K562 (cell line): ENCODE measurements around the gene P2RX3. TPM values are rescaled to one million over a fixed set of nuclear protein-coding genes. Genes with fewer than 3 reads are reported as not detected.

Experiments
- ATF7 ChIP-seq: fragments of 450-650 bp; IDR thresholded peaks from 2 replicates; pipeline ENCODE4 v1.7.1; 2014; ENCODE audit warnings: mild to moderate bottlenecking, moderate library complexity
- BHLHE40 ChIP-seq: IDR thresholded peaks from 2 replicates; pipeline ENCODE4 v1.6.1; 2011; ENCODE audit warnings: low read length, improper control_type of control experiment
- CC2D1A ChIP-seq: fragments of 450-650 bp; IDR thresholded peaks from 2 replicates; pipeline ENCODE4 v1.6.1; 2017; ENCODE audit warnings: mild to moderate bottlenecking
- CHAMP1 ChIP-seq: fragments of 450-650 bp; IDR thresholded peaks from 2 replicates; pipeline ENCODE4 v1.6.1; 2016; ENCODE audit warnings: mild to moderate bottlenecking
- CHCHD3 ChIP-seq: fragments of 250-450 bp; sonication (Bioruptor Pico); IDR thresholded peaks from 2 replicates; pipeline ENCODE4 v2.1.2; 2022; ENCODE audit warnings: mild to moderate bottlenecking
- CXXC5 ChIP-seq: fragments of 250-450 bp; sonication (Bioruptor Pico); IDR thresholded peaks from 2 replicates; pipeline ENCODE4 v1.8.0; 2022; ENCODE audit warnings: inconsistent platforms, mild to moderate bottlenecking, moderate library complexity
- FOXA3 ChIP-seq, 2 experiments: fragments of 450-650 bp in 1 of 2; sonication (generic) in 1 of 2; formaldehyde crosslinking; IDR thresholded peaks in 1 of 2; conservative IDR thresholded peaks in 1 of 2; 2 replicates each; pipeline versions ENCODE4 v1.4.0 to v1.8.0; 2020 to 2022; ENCODE audit warnings: mild to moderate bottlenecking in 2 of 2, missing genetic modification reagents in 1 of 2
- HNRNPL ChIP-seq: fragments of 200-400 bp; formaldehyde crosslinking; IDR thresholded peaks from 2 replicates; pipeline ENCODE4 v1.6.1; 2017; ENCODE audit warnings: low read depth, mild to moderate bottlenecking, low read length
- IRF2 ChIP-seq: sonication (generic); formaldehyde crosslinking; IDR thresholded peaks from 2 replicates; pipeline ENCODE4 v1.8.1; 2022; ENCODE audit warnings: mild to moderate bottlenecking, missing genetic modification reagents
- KLF16 ChIP-seq: IDR thresholded peaks from 2 replicates; pipeline ENCODE4 v1.6.1; 2016; ENCODE audit warnings: antibody characterized with exemption
- NELFE ChIP-seq: IDR thresholded peaks from 2 replicates; pipeline ENCODE4 v1.6.1; 2011; ENCODE audit warnings: mild to moderate bottlenecking; ENCODE audit not compliant: insufficient read depth, insufficient read length
- NFE2 ChIP-seq: IDR thresholded peaks from 2 replicates; pipeline ENCODE4 v1.6.1; 2014; ENCODE audit warnings: antibody characterized with exemption, low read depth
- NFE2L1 ChIP-seq: fragments of 450-650 bp; IDR thresholded peaks from 2 replicates; pipeline ENCODE4 v1.6.1; 2016; ENCODE audit warnings: missing genetic modification characterization, low read depth, mild to moderate bottlenecking, missing compliant biosample characterization, moderate library complexity, borderline replicate concordance
- POLR2H ChIP-seq: IDR thresholded peaks from 2 replicates; pipeline ENCODE4 v1.6.1; 2016; ENCODE audit warnings: missing genetic modification characterization, low read depth, mild to moderate bottlenecking, control low read depth, missing compliant biosample characterization, moderate library complexity
- RAD21 ChIP-seq, 2 experiments: fragments of 250-450 bp in 1 of 2; fragments of 450-650 bp in 1 of 2; sonication (Bioruptor Pico) in 1 of 2; formaldehyde crosslinking in 1 of 2; IDR thresholded peaks in 1 of 2; conservative IDR thresholded peaks in 1 of 2; 2 replicates each; pipeline versions ENCODE4 v1.4.0 to v1.8.0; 2020 to 2022; ENCODE audit warnings: mild to moderate bottlenecking in 2 of 2, moderate library complexity in 1 of 2
- RBM17 ChIP-seq: fragments of 200-400 bp; formaldehyde crosslinking; IDR thresholded peaks from 2 replicates; pipeline ENCODE4 v1.6.1; 2017; ENCODE audit warnings: low read depth, mild to moderate bottlenecking, low read length, borderline replicate concordance
- RFX7 ChIP-seq: fragments of 250-450 bp; sonication (Bioruptor Pico); IDR thresholded peaks from 2 replicates; pipeline ENCODE4 v1.5.1; 2021; ENCODE audit warnings: mild to moderate bottlenecking
- SMAD3 ChIP-seq: fragments of 450-650 bp; formaldehyde crosslinking; conservative IDR thresholded peaks from 2 replicates; pipeline ENCODE4 v1.4.0; 2020; ENCODE audit warnings: mild to moderate bottlenecking
- SMARCA4 ChIP-seq: fragments of 450-650 bp; IDR thresholded peaks from 2 replicates; pipeline ENCODE4 v1.6.1; 2016
- SMC3 ChIP-seq: conservative IDR thresholded peaks from 2 replicates; pipeline ENCODE4 v1.6.1; 2011; ENCODE audit warnings: low read depth, low read length, improper control_type of control experiment; ENCODE audit not compliant: insufficient read depth
- SOX6 ChIP-seq: fragments of 450-650 bp; IDR thresholded peaks from 2 replicates; pipeline ENCODE4 v1.6.1; 2014; ENCODE audit warnings: mild to moderate bottlenecking
- SRSF7 ChIP-seq: fragments of 200-400 bp; formaldehyde crosslinking; optimal IDR thresholded peaks from 2 replicates; pipeline ENCODE3; 2017; ENCODE audit warnings: mild to moderate bottlenecking, low read depth, low read length
- STAT5B ChIP-seq: fragments of 250-450 bp; sonication (Bioruptor Pico); IDR thresholded peaks from 2 replicates; pipeline ENCODE4 v1.8.0; 2021; ENCODE audit warnings: mild to moderate bottlenecking, inconsistent platforms
- TAF15 ChIP-seq: fragments of 200-400 bp; formaldehyde crosslinking; IDR thresholded peaks from 2 replicates; pipeline ENCODE4 v1.6.1; 2017; ENCODE audit warnings: mild to moderate bottlenecking, low read depth, low read length, moderate library complexity
- U2AF1 ChIP-seq: fragments of 200-400 bp; formaldehyde crosslinking; optimal IDR thresholded peaks from 2 replicates; pipeline ENCODE3; 2017; ENCODE audit warnings: mild to moderate bottlenecking, low read depth, low read length, moderate library complexity
- WHSC1 ChIP-seq: IDR thresholded peaks from one replicate; pipeline ENCODE4 v1.6.1; 2012; ENCODE audit warnings: low read length, control low read depth, inconsistent platforms
- ZFPM2 ChIP-seq: fragments of 250-450 bp; sonication (Bioruptor Pico); IDR thresholded peaks from 2 replicates; pipeline ENCODE4 v1.5.1; 2022; ENCODE audit warnings: mild to moderate bottlenecking
- ZNF140 ChIP-seq: fragments of 250-450 bp; sonication (Bioruptor Pico); IDR thresholded peaks from 2 replicates; pipeline ENCODE4 v1.8.0; 2021; ENCODE audit warnings: moderate library complexity, mild to moderate bottlenecking, inconsistent platforms
- ZNF165 ChIP-seq: fragments of 250-450 bp; sonication (Bioruptor Pico); IDR thresholded peaks from 2 replicates; pipeline ENCODE4 v1.4.0; 2020; ENCODE audit warnings: borderline replicate concordance
- ZNF384 ChIP-seq: IDR thresholded peaks from 2 replicates; pipeline ENCODE4 v1.6.1; 2012; ENCODE audit warnings: low read depth, low read length, improper control_type of control experiment
- ZNF408 ChIP-seq: fragments of 250-450 bp; sonication (Bioruptor Pico); IDR thresholded peaks from 2 replicates; pipeline ENCODE4 v1.4.0; 2020; ENCODE audit warnings: low read depth, mild to moderate bottlenecking, moderate library complexity
- ZNF695 ChIP-seq: fragments of 450-650 bp; formaldehyde crosslinking; IDR thresholded peaks from 2 replicates; pipeline ENCODE4 v1.4.0; 2020; ENCODE audit warnings: mild to moderate bottlenecking, moderate library complexity
- ZNF77 ChIP-seq: fragments of 250-450 bp; sonication (Bioruptor Pico); IDR thresholded peaks from 2 replicates; pipeline ENCODE4 v1.5.0; 2020
- polyA plus RNA-seq, 8 experiments: library from polyadenylated mRNA; depleted of rRNA in 4 of 8; stranded (reverse) in 5 of 8; unstranded in 3 of 8; fragments of >200 nt; fragmentation: Nextera tagmentation in 2 of 8; fragmentation: Illumina TruSeq in 1 of 8; extraction: Ambion mirVana in 2 of 8; extraction: Trizol in 1 of 8; gene quantifications; 2 replicates each; pipeline versions ENCODE4 v1.2.1 to v1.2.3, GENCODE V29; 2011 to 2014; ENCODE audit warnings: inconsistent platforms in 1 of 8, missing spikeins in 1 of 8
- total RNA-seq, 7 experiments: library from RNA; depleted of rRNA in 6 of 7; stranded (reverse); fragments of >200 nt in 6 of 7; fragmentation: Illumina TruSeq in 2 of 7; extraction: Trizol in 2 of 7; gene quantifications; 2 replicates each; pipeline versions ENCODE4 v1.2.1 to v1.2.3, GENCODE V29; 2011 to 2021; ENCODE audit warnings: low replicate concordance in 1 of 7

P2RX3 gene
- total and polyA plus RNA-seq, 9 of the 15 experiments (the other 6 are each of a cell fraction or from before 2014, with no cell fraction given): not detected

GRCh38 chr11:57340039-57340615 lies 2.0 kb downstream of the P2RX3 start (continued):
- TF ChIP-seq CHAMP1: no peak
- TF ChIP-seq WHSC1: no peak
- TF ChIP-seq POLR2H (tag): no peak
- TF ChIP-seq TAF15: no peak
- TF ChIP-seq ZNF384: no peak
- no peak for TF ChIP-seq HNRNPL
- TF ChIP-seq RFX7: no peak
- no peak for TF ChIP-seq FOXA3 (CRISPR knock-in tag; conservative IDR thresholded peaks at IDR 0.05 in 1 of 2, IDR thresholded peaks at IDR 0.05 in 1 of 2)
- TF ChIP-seq NFE2: no peak
- TF ChIP-seq ZFPM2 (CRISPR knock-in tag): no peak
- TF ChIP-seq IRF2: no peak
- no peak for TF ChIP-seq CHCHD3 (CRISPR knock-in tag)
- TF ChIP-seq NFE2L1 (tag): no peak
- TF ChIP-seq ZNF695 (CRISPR knock-in tag): no peak
- peak; percentile 29; the same call in 1 of the 2 replicates for TF ChIP-seq ATF7
- TF ChIP-seq SOX6: no peak
- no peak for TF ChIP-seq ZNF408 (CRISPR knock-in tag)
- TF ChIP-seq ZNF165 (CRISPR knock-in tag): no peak
- TF ChIP-seq STAT5B: no peak
- no peak for TF ChIP-seq U2AF1
- no peak for TF ChIP-seq RBM17
- no peak for TF ChIP-seq SRSF7
- no peak for TF ChIP-seq ZNF77 (CRISPR knock-in tag)
- TF ChIP-seq SMAD3 (CRISPR knock-in tag): no peak
- TF ChIP-seq ZNF140 (CRISPR knock-in tag): no peak
- peak; percentile 72 for TF ChIP-seq BHLHE40
- TF ChIP-seq CXXC5 (CRISPR knock-in tag): no peak
- TF ChIP-seq SMC3: peak; percentile 24; the same call in 1 of the 2 replicates
- no peak for TF ChIP-seq NELFE
- no peak for TF ChIP-seq CC2D1A
- TF ChIP-seq RAD21 (CRISPR knock-in tag; conservative IDR thresholded peaks at IDR 0.05 in 1 of 2, IDR thresholded peaks at IDR 0.05 in 1 of 2): peak; percentile 52 to 79
- TF ChIP-seq KLF16: no peak
- no peak for TF ChIP-seq SMARCA4
